MG63 (cell line): ENCODE data around the gene OXCT1. TPM values are rescaled to one million over a fixed set of nuclear protein-coding genes. Genes with fewer than 3 reads are reported as not detected.

ENCODE experiments used
- DNase-seq: peaks from one replicate; pipeline ENCODE4 v3.0.0-alpha.2; 2020
- H3K27me3 ChIP-seq: fragments of 250-450 bp; sonication (Bioruptor Pico); 2 replicates; pipeline ENCODE4 v1.5.1; 2020; ENCODE audit warnings: mild to moderate bottlenecking, moderate library complexity
- H3K36me3 ChIP-seq: fragments of 250-450 bp; sonication (Bioruptor Pico); 2 replicates; pipeline ENCODE4 v1.5.1; 2020; ENCODE audit warnings: mild to moderate bottlenecking, moderate library complexity
- H3K4me3 ChIP-seq: fragments of 250-450 bp; sonication (Bioruptor Pico); 2 replicates; pipeline ENCODE4 v1.5.1; 2020; ENCODE audit warnings: mild to moderate bottlenecking, moderate library complexity
- H3K9me3 ChIP-seq: fragments of 250-450 bp; sonication (Bioruptor Pico); 2 replicates; pipeline ENCODE4 v1.5.1; 2020; ENCODE audit warnings: mild to moderate bottlenecking, moderate library complexity
- total RNA-seq: library from RNA; depleted of rRNA; stranded (reverse); fragments of >200 nt; shearing (Covaris generic); gene quantifications from 2 replicates; pipeline ENCODE4 v1.2.3, GENCODE V29; 2014; ENCODE audit warnings: low replicate concordance

The OXCT1 gene
- total RNA-seq, 1 experiment from 2014 or later, result 30.0 TPM

- H3K9me3 ChIP-seq, result no peaks in the 10 kb centered on the region
- peaks cover 6% of the 10 kb centered on the region for H3K36me3 ChIP-seq
- no peak overlapping the region for H3K4me3 ChIP-seq
- DNase-seq, result no peak
- H3K27me3 ChIP-seq, result no peaks in the 10 kb centered on the region
Measured at GRCh38 chr5:41844502-41844901, 25.7 kb downstream of the OXCT1 start.

DNA sequence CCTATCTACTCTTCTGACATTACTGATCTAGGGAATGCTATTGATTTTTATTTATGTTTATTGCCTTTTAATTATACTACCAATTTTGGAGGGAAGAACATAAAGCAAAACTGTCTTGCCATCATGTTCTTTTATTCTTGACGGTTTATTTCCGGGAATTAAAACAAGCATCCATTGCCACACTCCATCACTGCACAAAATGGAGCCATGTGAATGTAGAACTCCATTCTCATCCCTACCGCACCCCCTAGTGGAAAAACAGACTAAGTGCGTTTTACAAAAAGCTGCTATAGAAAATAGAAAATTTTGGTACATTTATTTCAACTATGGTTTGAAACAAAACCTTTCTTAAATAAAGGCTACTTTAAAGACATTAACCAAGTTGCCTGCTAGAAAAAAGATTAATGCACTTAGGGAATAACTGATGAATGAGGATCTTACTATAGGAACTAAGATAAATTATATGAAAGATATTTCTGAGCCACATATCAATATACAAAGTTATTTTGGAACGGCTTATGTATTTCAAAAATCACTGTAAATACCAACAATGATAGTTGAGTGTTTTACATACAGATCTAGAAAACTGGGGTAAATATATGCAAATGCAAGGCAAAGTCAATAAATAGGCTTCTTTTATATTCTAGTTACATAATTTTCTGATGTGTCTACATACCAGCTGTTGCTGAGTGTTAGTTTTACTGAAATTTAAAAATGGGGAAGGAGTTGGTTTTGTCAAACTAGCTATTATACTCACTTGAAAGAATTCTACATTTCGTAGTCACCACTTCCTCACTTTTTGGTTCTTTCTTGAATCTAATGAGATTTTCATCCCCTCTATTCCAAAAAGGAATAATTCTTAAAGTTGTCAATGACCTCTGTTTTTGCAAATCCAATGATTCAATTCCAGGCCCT, 26.5 kb downstream of the OXCT1 start:
- DNase-seq, result peak; percentile 1
- no peaks in the 10 kb centered on the region for H3K9me3 ChIP-seq
- no peak overlapping the region for H3K4me3 ChIP-seq
- no peaks in the 10 kb centered on the region for H3K27me3 ChIP-seq
- H3K36me3 ChIP-seq, result no peaks in the 10 kb centered on the region; the same call in none of the 2 replicates

GRCh38 chr5:41842777-41843176, 27.4 kb downstream of the OXCT1 start:
- no peaks in the 10 kb centered on the region for H3K27me3 ChIP-seq
- no peak overlapping the region for H3K4me3 ChIP-seq
- H3K36me3 ChIP-seq, result peaks cover 3% of the 10 kb centered on the region; the same call in 1 of the 2 replicates
- H3K9me3 ChIP-seq, result no peaks in the 10 kb centered on the region
- no peak for DNase-seq

- Histone ChIP-seq H3K27me3 (no peaks in the 10 kb centered on the region), H3K9me3 (no peaks in the 10 kb centered on the region), H3K4me3 (no peak overlapping the region), H3K36me3 (peaks cover 3% of the 10 kb centered on the region; the same call in 1 of the 2 replicates)
- DNase-seq, result no peak
Measured at GRCh38 chr5:41841325-41841724, 28.9 kb downstream of the OXCT1 start.

DNA sequence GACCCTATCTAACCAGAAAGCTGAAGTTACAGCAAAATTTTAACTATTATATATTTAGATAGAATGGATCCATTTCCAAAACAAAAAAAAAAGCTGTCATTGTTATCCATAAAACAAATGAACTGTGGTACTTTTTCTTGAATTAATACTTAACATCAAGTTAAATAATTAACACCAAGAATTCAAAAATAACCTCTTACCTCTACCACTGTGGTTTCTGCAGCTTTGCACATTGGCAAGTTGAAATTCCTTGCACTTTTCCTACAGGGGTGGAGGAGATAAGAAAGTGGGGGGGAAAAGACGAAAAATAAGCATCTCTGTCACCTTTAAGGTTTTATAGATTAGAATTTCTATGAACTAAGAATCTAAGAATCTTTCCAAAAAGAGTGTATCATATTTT, 30.0 kb downstream of the OXCT1 start:
- Histone ChIP-seq H3K36me3 (peaks cover 3% of the 10 kb centered on the region; the same call in 1 of the 2 replicates), H3K4me3 (no peak overlapping the region), H3K27me3 (no peaks in the 10 kb centered on the region), H3K9me3 (no peaks in the 10 kb centered on the region)
- no peak for DNase-seq

DNA sequence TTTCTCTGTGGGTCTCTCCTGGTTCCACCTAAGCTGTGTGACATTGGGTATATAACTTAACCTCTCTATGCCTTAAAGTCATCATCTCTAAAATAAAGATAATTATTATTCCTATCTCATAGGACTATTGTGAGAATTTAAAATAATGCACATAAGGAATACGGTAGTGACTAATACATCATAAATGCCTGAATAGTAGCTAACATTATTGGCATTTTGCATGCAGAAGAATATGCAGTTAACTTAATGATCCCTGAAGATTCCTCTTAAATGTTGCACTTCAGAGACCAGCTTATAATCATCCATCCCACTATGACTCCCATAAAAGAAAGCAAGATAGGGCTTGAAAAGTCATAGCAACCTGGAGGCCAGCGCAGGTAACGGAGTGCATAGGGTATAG, 32.4 kb downstream of the OXCT1 start:
- no peaks in the 10 kb centered on the region for H3K9me3 ChIP-seq

GRCh38 chr5:41835645-41836044, 34.6 kb downstream of the OXCT1 start:
- H3K36me3 ChIP-seq, result peaks cover 13% of the 10 kb centered on the region
- no peaks in the 10 kb centered on the region for H3K9me3 ChIP-seq
- no peaks in the 10 kb centered on the region for H3K27me3 ChIP-seq
- no peak overlapping the region for H3K4me3 ChIP-seq
- DNase-seq, result peak; percentile 86

More for the DNA sequence above, 32.4 kb downstream of the OXCT1 start:
- DNase-seq, result no peak
- Histone ChIP-seq H3K4me3 (no peak overlapping the region), H3K36me3 (peaks cover 6% of the 10 kb centered on the region), H3K27me3 (no peaks in the 10 kb centered on the region)

GRCh38 chr5:41834506-41834905, 35.7 kb downstream of the OXCT1 start:
- Histone ChIP-seq H3K36me3 (peaks cover 13% of the 10 kb centered on the region), H3K4me3 (no peak overlapping the region), H3K9me3 (no peaks in the 10 kb centered on the region), H3K27me3 (no peaks in the 10 kb centered on the region)
- DNase-seq, result no peak

GRCh38 chr5:41832430-41832829, 37.8 kb downstream of the OXCT1 start:
- Histone ChIP-seq H3K36me3 (peaks cover 10% of the 10 kb centered on the region), H3K27me3 (no peaks in the 10 kb centered on the region), H3K4me3 (no peak overlapping the region), H3K9me3 (no peaks in the 10 kb centered on the region)
- no peak for DNase-seq

DNA sequence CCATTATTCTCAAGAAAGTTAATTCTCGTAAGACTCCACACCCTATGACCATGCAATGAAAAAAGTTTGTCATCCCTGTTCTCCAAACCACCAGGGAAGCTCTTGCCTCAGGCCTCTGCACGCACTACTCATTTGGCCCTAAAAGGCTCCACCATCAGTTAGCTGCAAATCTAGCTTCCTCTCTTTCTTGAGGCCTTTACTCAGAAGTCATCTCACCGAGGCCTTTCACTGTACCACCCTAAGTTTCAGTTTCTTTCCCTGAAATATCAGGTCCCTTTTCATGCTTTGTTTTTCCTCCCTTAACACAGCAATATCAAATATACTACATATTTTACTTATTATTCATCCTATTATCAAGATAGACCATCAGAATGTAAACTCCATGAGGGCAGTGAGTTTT, 39.1 kb downstream of the OXCT1 start:
- no peaks in the 10 kb centered on the region for H3K27me3 ChIP-seq
- no peak for DNase-seq
- no peak overlapping the region for H3K4me3 ChIP-seq
- H3K9me3 ChIP-seq, result no peaks in the 10 kb centered on the region
- H3K36me3 ChIP-seq, result peaks cover 10% of the 10 kb centered on the region

DNA sequence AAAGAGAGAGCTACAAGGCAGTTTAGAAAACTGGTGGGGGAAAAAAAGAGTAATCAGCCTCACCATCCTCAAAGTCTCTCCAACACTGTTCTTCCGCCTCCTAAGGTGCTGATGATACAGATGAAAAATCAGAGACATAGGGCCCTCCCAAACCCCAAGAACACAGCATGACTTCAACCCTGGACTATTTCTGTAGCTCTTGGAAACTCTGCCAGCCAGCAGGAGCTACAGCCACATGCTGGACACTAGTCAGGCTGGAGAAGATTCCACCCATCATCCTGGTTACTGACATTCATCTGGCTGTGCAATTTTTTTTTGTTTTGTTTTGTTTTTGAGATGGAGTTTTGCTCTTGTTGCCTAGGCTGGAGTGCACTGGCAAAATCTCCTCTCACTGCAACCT, 42.4 kb downstream of the OXCT1 start:
- Histone ChIP-seq H3K27me3 (no peaks in the 10 kb centered on the region), H3K9me3 (no peaks in the 10 kb centered on the region), H3K36me3 (peaks cover 7% of the 10 kb centered on the region; the same call in 1 of the 2 replicates), H3K4me3 (no peak overlapping the region)
- no peak for DNase-seq

- H3K4me3 ChIP-seq, result no peak overlapping the region
- H3K27me3 ChIP-seq, result no peaks in the 10 kb centered on the region
- DNase-seq, result no peak
- H3K9me3 ChIP-seq, result no peaks in the 10 kb centered on the region
- no peaks in the 10 kb centered on the region for H3K36me3 ChIP-seq
Measured at GRCh38 chr5:41822036-41822435, 48.2 kb downstream of the OXCT1 start.

- Histone ChIP-seq H3K4me3 (no peak overlapping the region), H3K27me3 (no peaks in the 10 kb centered on the region), H3K36me3 (no peaks in the 10 kb centered on the region), H3K9me3 (no peaks in the 10 kb centered on the region)
- DNase-seq, result no peak
Measured at GRCh38 chr5:41821051-41821450, 49.2 kb downstream of the OXCT1 start.

DNA sequence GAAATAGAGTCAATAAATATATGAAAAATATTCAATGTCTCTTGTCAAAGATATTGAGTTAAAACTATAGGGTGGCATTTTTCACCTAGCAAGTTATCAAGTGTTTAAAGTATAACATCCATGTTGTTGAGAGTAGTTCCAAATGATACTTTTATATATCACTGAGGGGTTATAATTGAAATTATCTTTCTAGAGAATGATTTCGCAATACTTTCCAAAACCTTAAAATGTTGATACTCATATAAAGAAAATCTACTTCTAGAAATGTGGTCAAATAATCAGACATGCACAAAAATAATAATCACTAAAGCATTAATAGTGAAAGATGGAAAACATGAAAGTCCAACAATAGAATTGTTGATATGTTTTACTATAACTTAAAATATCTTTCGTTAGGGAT, 50.1 kb downstream of the OXCT1 start:
- no peak overlapping the region for H3K4me3 ChIP-seq
- H3K27me3 ChIP-seq, result no peaks in the 10 kb centered on the region
- no peak for DNase-seq
- no peaks in the 10 kb centered on the region for H3K9me3 ChIP-seq
- no peaks in the 10 kb centered on the region for H3K36me3 ChIP-seq

DNA sequence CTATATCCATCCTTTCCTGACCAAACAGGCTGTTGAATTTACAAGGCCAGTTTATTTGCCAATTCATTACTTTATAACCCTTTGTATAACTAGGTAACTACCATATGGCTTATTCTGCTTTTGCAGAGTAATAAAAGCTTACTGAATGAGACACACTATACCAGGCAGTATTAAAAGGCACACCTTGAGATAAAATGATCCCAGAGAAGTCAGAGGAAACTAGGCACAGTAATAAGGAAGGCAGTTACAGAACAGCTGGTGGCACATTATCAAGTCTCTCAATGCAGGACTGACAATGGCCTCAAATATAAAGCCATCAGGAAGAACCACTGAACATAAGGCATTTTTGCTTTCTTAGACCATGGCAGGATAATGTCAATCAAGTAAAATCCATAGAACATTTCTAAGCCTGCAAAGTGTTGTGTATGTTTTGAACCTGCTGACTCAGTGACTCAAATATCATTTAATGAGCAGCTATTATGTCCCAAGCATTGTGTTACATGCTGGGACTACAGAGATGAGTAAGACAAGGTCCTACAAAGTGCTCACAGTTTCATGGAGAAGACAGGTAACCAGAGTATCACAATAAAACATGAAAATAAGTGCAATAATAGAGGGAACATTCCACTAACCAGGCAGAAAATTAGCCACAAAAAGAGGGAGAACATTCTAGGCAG, 52.5 kb downstream of the OXCT1 start:
- no peaks in the 10 kb centered on the region for H3K27me3 ChIP-seq
- H3K36me3 ChIP-seq, result no peaks in the 10 kb centered on the region
- DNase-seq, result no peak
- no peaks in the 10 kb centered on the region for H3K9me3 ChIP-seq
- H3K4me3 ChIP-seq, result no peak overlapping the region

- Histone ChIP-seq H3K4me3 (no peak overlapping the region), H3K36me3 (no peaks in the 10 kb centered on the region), H3K27me3 (no peaks in the 10 kb centered on the region), H3K9me3 (no peaks in the 10 kb centered on the region)
- DNase-seq, result no peak
Measured at GRCh38 chr5:41815663-41816229, 54.5 kb downstream of the OXCT1 start.

- DNase-seq, result no peak
- Histone ChIP-seq H3K9me3 (no peaks in the 10 kb centered on the region), H3K36me3 (no peaks in the 10 kb centered on the region), H3K4me3 (no peak overlapping the region), H3K27me3 (no peaks in the 10 kb centered on the region)
Measured at GRCh38 chr5:41815261-41815660, 55.0 kb downstream of the OXCT1 start.
